ENCODE results near the gene PNKP.

PNKP gene

GRCh38 chr19:49818649-49819370 is 48.6 kb downstream of the PNKP start:
- no peak for DNase-seq

GRCh38 chr19:49817964-49818648 is 49.3 kb downstream of the PNKP start, which contains the start of gene MED25:
TSS of gene MED25 (plus strand) at chr19:49818289. CDS start at chr19:49818342, 53 bp downstream.
- DNase-seq: peak; percentile 100

- peak; percentile 44 for DNase-seq
These were observed 50.8 kb downstream of the PNKP start for GRCh38 chr19:49816590-49816989.

DNA sequence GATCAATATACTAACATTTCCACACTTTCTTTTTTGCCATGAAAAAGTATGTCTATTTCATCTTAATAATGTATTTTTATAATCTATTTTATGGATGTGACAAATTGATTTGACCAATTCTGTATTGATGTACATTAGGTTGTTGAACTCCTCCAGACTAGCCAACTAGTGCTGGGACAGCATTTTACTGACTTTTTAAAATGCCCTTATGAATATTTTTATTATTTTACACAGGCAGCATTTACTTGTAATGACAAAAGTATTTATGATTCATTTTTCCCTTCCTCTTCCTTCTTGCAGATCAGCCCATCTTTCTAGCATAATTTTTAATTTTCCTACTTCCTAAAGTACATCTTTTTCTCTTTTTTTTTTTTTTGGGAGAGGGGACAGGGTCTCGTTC is 53.4 kb downstream of the PNKP start:
- no peak for DNase-seq

- DNase-seq: peak; percentile 97
These were observed 54.1 kb downstream of the PNKP start, which contains the start of gene FUZ for GRCh38 chr19:49812997-49813861. TSS of gene FUZ (minus strand) at chr19:49813292. CDS start at chr19:49813106, 186 bp downstream.

DNA sequence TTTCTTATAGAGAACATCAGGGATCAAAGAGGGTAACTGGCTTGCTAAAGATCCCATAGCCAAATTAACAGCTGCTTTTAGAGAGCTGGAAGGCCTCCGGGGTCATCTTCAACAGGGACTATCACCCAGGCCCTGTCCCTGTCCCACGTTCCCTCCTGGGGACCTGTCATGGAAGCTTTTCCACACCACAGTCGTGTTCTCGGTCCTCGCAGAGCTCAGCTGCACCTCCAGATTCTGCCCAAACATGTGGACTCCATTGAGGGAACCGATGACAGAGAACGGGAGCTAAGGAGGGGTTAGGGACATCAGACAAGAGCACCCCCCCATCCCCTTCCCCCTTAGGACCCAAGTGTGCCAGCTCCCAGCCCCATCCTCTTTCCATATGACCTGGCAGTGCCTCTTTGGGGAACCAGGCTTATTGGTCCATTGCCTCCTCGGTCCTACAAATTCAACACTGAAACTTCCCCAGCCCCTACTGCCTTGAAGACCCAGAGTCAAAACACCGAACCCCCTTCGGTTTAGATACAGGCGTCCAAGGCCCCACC is 54.9 kb downstream of the PNKP start:
- no peak for DNase-seq

- no peak for DNase-seq
These were observed 56.0 kb downstream of the PNKP start for GRCh38 chr19:49811328-49811727.
